GM19035 (cell line): ENCODE results near the gene GCNT2.
"Not testable (repeated sequence)": the region's sequence is repeated elsewhere in the genome, so short reads cannot be mapped to it uniquely, and the experiment has no call there.

Experiments used
- ATAC-seq: cut with Tn5 transposase; IDR thresholded peaks from one replicate; pipeline ENCODE4 v1.9.1; 2021; ENCODE audit not compliant: unreplicated experiment

The GCNT2 gene

DNA sequence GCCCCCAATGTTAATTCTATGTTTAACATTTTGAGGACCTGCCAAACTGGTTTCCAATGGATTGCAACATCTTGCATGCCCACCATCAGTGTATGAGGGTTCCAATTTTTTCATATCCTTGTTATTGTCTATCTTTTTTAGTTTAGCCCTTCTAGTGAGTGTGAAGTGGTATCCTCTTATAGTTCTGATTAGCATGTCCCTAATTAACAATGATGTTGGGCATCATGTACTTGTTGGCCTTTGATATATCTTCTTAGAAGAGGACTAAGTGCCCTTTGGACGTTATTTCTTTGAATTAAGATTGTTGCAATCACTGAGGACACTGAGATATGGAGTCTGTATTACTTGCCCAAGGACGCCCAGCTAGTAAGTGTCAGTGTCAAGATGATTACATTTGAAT, 22.3 kb downstream of the GCNT2 start:
- no peak for ATAC-seq

DNA sequence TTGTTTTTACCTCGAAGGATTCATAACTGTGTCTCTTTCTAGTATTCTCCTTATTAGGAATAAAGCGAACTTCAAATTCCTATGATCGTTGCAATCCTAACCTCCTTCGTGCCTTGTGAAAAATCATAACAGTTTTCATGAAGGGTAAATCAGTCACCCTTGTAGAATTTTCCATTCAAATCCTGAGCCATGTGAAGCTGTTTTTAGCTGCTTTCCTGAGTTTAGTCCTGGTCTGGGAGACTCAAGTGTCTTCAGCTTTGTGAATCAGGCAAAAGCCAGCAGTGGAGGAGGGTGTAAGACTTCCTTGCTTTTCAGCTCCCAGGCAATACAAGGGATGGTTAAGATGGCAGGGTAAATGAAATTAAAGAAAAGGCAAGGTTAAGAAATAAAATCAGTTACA, 24.3 kb downstream of the GCNT2 start:
- ATAC-seq, result no peak

GRCh38 chr6:10547809-10548208, 26.7 kb downstream of the GCNT2 start:
- no peak for ATAC-seq

DNA sequence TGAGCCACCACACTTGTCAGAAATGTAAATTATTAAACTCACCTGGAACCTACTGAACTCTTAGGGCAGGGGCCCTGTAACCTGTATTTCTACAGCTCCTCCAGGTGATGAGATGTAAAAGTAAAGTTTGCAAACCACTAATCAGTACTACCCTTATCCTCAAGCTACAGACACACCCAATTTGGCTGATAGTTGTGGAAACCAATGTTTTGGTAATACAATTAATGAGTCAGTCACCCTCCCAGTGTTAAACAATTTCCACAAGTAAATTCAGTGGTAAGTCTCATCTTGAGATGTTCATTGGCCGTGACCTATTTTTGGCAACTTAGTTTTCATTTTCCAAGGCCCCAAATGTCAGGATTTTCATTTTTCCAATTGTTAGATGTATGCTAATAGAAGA, 29.6 kb downstream of the GCNT2 start:
- no peak for ATAC-seq

DNA sequence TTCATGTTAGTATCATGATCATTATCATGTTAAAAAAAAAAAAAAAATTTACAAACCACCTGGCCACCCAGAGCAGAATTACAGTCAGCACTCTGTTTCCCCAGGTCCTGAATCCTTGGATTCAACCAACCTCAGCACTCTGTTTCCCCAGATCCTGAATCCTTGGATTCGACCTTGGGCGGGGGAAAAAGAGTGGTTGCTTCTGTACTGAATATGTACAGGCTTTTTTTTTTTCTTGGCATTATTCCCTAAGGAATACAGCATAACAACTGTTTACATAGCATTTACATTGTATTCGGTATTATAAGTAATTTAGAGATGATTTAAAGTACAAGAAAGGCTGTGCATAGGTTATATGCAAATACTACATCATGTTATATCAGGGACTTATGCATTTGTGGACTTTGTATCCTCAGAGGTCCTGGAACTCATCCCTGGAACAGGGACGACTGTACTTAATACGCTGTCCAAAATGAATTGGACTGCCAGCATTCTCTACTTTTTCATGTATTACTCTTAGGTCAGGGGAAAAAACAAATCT, 31.2 kb downstream of the GCNT2 start:
- no peak for ATAC-seq

DNA sequence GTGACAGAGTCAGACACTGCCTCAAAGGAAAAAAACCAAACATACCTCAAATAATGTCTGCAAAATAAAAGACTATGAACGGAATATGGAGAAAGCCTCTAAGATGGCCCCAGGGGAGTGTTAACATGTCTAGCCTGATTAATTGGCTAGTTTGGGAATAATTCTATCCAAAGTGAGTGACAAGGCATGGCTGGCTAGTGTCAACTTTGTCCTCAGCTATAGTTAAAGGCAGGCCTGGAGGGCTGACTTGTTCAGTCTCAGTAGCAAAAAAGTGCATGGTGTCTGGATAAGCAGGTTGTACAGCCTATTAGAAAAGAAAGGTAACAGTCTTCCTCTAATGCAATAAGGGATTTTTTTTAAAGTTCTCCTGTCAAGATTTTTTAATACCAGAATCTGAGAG, 32.7 kb downstream of the GCNT2 start:
- no peak for ATAC-seq

- ATAC-seq, result no peak
Observed at GRCh38 chr6:10554826-10555225, 33.7 kb downstream of the GCNT2 start.

DNA sequence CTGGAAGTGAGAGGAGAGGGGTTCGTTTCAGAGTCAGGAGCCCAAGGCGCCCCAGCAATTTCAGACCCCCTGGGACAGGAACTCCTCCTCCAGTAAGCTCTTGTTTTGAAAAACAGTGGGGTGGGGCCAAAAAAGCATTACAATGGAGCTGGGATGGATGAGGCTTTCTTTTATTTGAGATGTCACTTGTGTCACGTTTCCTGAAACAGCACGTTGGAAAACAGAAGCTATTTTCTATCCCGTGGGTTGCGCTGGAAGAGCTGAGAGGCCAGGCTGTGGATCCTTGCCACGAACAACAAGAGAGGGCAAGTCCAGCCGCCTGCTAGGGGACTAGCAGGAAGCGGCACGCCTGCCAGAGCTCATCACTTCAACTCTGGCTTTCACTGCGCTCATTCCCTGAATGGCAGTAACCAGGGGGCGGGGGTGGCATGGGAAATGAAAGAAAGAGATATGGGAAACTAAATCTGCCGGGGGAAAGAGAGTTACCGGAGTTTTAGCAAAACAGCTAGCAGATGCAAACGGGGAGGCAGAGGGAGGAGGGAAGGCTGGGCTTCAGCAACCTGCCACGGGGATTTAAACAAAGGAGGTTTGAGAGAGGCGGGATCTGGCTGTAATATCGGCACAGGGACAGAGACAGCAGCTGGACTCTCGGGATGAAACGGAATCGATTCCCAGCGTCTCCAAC, 34.6 kb downstream of the GCNT2 start:
- ATAC-seq, result no peak

DNA sequence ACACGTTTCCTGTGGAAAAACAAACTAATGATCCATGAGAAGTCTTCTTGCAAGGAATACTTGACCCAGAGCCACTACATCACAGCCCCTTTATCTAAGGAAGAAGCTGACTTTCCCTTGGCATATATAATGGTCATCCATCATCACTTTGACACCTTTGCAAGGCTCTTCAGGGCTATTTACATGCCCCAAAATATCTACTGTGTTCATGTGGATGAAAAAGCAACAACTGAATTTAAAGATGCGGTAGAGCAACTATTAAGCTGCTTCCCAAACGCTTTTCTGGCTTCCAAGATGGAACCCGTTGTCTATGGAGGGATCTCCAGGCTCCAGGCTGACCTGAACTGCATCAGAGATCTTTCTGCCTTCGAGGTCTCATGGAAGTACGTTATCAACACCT, 35.4 kb downstream of the GCNT2 start:
- no peak for ATAC-seq

DNA sequence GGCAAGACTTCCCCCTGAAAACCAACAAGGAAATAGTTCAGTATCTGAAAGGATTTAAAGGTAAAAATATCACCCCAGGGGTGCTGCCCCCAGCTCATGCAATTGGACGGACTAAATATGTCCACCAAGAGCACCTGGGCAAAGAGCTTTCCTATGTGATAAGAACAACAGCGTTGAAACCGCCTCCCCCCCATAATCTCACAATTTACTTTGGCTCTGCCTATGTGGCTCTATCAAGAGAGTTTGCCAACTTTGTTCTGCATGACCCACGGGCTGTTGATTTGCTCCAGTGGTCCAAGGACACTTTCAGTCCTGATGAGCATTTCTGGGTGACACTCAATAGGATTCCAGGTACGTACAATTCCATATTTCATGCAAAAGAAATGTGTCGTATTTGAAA, 35.8 kb downstream of the GCNT2 start:
- ATAC-seq, result no peak

GRCh38 chr6:10557913-10558312, 36.8 kb downstream of the GCNT2 start:
- no peak for ATAC-seq

DNA sequence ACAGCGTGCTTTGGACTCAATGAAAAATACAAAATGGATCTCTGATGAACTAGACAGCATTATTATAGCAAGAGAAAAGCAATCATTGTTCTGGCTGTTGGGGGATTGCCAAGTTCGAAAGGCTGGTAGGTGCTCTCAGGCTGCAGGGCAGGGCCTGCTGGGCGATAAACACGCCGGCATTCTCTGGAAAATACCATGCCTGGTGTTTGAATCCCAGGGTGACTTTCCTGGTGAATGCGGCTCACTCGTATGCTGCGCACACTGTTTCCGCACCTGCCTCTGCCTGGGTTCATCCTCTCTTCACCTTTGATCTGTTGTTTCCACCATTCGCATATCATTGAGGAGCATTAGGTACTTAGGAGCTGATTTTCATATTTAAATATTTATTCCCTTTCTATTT, 37.4 kb downstream of the GCNT2 start:
- ATAC-seq, result no peak

GRCh38 chr6:10559522-10560152, 38.5 kb downstream of the GCNT2 start:
- no peak for ATAC-seq

DNA sequence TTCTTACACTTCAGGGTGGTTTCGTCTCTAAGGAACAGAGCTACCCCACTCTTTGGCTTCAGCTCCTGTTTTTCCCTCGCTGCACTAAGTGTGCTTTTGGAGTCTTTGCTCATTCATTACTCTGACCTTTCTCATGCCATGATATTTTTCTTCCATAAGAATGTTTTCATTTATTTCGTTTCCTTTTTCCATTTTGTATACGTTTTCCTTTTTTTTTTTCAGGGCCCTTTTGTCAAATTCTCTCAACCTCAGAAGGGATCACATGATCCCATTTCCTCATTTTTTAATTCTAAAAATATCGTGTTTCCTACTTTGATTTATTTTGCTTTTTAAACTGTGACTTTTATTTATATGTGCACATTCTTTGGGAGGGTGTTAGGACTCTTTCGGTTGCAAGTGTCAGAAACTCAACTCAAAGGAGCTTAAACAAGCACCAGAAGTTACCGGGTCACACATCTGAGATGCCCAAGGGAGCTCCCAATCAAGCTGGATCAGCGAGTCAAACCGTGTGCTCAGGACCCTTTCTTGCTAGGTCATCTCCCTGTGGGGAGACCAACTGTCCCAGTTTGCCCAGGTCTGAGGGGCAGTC, 40.6 kb downstream of the GCNT2 start:
- ATAC-seq, result no peak

DNA sequence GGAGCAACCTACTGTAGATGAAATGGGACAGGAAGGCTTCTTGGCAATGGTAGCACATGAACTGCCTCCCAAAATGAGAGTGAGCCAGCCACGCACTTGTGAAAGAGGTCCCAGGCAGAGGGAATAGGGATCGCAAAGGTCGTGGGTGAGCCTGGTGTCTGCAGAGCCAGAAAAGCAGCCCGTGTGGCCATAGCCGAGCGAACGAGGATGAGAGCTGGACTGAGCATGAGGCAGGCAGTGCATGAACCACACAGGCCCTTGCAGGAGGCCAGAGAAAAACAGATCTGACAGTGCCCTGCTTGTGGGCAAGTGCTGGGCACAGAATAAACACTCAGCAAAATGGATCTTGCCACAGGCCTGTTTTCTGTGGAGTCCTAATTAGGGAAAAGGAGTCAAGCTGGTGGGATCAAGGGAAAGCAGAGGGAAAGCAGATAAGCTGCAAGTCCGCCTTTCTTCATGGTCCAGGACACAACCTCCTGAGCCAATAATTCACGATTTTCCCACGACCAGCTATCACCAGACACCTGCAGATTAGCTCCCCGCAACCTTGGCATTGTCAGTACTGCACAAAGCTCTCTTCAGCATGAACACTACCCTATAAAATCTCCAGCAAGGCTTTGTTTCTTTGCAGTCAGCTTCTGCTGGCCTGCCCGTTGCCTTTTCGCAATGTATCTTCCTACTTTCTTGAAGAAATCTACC, 44.0 kb downstream of the GCNT2 start:
- ATAC-seq, result no peak

GRCh38 chr6:10565913-10566312, 44.8 kb downstream of the GCNT2 start:
- no peak for ATAC-seq

- no peak for ATAC-seq
Observed at GRCh38 chr6:10567256-10568026, 46.3 kb downstream of the GCNT2 start.

DNA sequence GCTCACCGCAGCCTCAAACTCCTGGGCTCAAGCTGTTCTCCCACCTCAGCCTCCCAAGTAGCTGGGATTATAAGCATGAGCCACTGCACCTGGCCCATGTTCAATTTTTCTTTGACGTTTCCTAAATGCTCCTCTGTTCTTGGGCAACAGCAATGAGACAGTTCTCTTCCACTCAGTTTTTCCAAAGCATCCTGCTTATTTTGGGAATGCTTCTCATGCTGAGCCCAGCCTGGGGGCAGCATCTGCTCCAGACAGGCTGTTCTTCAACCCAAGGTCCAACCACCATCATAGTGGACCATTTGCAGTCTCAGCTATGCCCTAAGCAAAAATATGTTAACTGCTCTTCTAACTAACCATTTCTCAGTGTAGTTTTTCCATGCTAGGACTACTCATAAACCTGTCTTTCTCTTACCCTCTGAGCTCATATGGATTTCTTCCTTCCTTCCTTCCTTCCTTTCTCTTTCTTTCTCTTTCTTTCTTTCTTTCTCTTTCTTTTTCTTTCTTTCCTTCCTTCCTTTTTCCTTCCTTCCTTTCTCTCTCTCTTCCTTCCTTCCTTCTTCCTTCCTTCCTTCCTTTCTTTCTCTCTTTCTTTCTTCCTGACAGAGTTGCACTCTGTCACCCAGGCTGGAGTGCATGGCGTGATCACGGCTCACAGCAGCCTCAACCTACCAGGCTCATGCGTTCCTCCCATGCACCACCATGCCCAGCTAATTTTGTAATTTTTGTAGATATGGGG, 48.4 kb downstream of the GCNT2 start:
- ATAC-seq, result no peak

- not testable (repeated sequence) for ATAC-seq
Observed at GRCh38 chr6:10575519-10575918, 54.4 kb downstream of the GCNT2 start.

DNA sequence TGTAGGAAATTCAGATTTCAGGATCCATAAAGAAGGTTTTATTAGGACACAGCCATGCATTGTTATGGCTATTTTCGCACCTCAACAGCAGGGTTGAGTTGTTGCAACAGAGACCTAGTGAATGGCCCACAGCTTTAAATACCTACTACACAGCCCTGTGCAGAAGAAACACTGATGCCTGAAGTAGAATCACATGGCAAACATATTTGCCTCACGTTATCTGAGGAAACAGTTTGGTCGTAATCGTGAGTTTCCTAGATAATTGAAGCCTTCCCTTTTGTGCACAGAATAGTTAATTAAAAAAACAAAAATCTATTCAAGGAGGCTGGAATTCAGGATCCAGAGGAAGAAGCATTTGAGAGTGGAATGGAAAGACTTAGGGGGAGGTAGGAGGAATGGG, 55.1 kb downstream of the GCNT2 start:
- no peak for ATAC-seq
